Activated CD4-positive, alpha-beta memory T cell treated with anti-CD3 and anti-CD28 coated beads, Interleukin-2, amount 10 ng/mL, durations not matched to agents 7 days and 5 days (primary cell): Measurements from ENCODE around the gene TM4SF18. TPM values are rescaled to one million over a fixed set of nuclear protein-coding genes. Genes with fewer than 3 reads are reported as not detected.

Experiments
- CTCF ChIA-PET: fragments of 350-600 bp; sonication (Branson Sonifier 250); formaldehyde crosslinking; loops from one replicate; lab custom pipeline; 2021; ENCODE audit warnings: antibody characterized with exemption, inconsistent platforms; lab: Charles Lee
- POLR2A ChIA-PET: fragments of 350-600 bp; sonication (Branson Sonifier 250); formaldehyde crosslinking; loops from one replicate; lab custom pipeline; 2021; ENCODE audit warnings: antibody characterized with exemption; lab: Charles Lee
- DNase-seq: peaks from one replicate; pipeline ENCODE4 v3.0.0-alpha.2; 2020
- H3K27ac Mint-ChIP-seq: one replicate; pipeline ENCODE4 v1.8.0; 2021; ENCODE audit warnings: mild to moderate bottlenecking, mixed read lengths
- H3K27me3 Mint-ChIP-seq: one replicate; pipeline ENCODE4 v1.8.0; 2021; ENCODE audit warnings: mixed read lengths
- H3K36me3 Mint-ChIP-seq: one replicate; pipeline ENCODE4 v1.8.0; 2021; ENCODE audit warnings: low read depth, mixed read lengths
- H3K4me1 Mint-ChIP-seq: one replicate; pipeline ENCODE4 v1.8.0; 2021; ENCODE audit warnings: mixed read lengths
- H3K4me3 Mint-ChIP-seq: one replicate; pipeline ENCODE4 v1.8.0; 2021; ENCODE audit warnings: mild to moderate bottlenecking, mixed read lengths
- H3K9me3 Mint-ChIP-seq: one replicate; pipeline ENCODE4 v1.8.0; 2021; ENCODE audit warnings: mixed read lengths
- total RNA-seq, 2 experiments: library from RNA; stranded (reverse); gene quantifications; one replicate each; pipeline ENCODE4 v1.2.3, GENCODE V29; 2021

The TM4SF18 gene
- total RNA-seq, 2 experiments from 2014 or later, result not detected

DNA sequence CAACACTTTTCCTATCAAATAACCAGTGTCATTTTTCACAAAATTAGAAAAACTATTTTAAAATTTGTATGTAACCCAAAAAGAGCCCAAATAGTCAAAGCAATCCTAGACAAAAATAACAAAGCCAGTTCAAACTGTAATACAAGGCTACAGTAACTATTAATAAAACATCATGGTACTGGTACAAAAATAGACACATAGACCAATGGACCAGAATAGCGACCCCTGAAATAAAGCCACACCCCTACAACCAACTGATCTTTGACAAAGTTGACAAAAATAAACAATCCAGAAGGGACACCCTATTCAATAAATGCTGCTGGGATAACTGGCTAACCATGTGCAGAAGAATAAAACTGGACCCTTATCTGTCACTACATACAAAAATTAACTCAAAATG lies 19.9 kb downstream of the TM4SF18 start:
- DNase-seq, result no peak
- Mint-ChIP-seq H3K9me3 (no peaks in the 10 kb centered on the region), H3K4me3 (no peak overlapping the region), H3K36me3 (no peaks in the 10 kb centered on the region), H3K27me3 (peaks cover 19% of the 10 kb centered on the region), H3K4me1 (no peaks in the 10 kb centered on the region), H3K27ac (no peak overlapping the region)
- ChIA-PET POLR2A (no interaction called here), CTCF (no interaction called here)

DNA sequence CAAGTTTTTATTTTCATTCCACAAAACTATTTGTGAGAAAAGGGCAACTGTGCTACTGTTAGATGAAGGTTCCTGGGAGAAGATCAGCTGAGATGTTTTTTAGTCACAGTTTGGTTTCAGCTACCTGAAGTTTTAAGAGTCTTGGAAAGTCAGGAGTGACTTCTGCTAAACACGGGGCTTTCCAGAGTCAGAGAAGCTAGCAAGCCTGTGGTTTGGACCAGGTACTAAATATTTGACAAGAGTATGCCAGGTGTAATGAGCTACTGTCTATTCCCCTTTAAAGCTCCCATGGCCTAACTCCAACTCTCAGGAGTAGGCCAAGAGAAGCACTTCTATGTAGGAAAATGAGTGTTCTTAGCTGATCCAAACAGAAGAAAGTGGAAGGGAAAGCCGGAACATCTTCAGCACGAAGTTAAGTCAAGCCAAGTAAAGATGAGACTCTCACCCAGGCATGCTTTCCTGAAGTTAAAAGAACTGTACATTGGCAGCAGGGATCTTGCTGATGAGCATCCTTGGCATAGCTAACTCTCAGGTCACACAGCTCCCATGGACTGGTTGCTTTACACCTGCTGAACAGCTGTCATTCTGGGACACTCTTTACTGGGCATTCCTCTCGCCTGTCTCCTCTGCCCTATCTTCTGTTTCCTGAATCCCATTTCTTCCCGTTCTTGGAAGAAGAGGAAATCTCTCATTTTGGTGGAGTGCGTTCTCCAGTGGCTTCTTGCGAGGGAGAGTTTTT lies 22.5 kb downstream of the TM4SF18 start:
- Mint-ChIP-seq H3K4me3 (no peak overlapping the region), H3K4me1 (no peaks in the 10 kb centered on the region), H3K36me3 (no peaks in the 10 kb centered on the region), H3K9me3 (no peaks in the 10 kb centered on the region), H3K27ac (no peak overlapping the region), H3K27me3 (peaks cover 20% of the 10 kb centered on the region)
- CTCF ChIA-PET, result no interaction called here
- DNase-seq, result no peak
- POLR2A ChIA-PET, result interaction anchor here (0.7 kb wide), 1 partner anchor 465 kb away, joined by 3 read pairs; no protein-coding TSS in a partner anchor

DNA sequence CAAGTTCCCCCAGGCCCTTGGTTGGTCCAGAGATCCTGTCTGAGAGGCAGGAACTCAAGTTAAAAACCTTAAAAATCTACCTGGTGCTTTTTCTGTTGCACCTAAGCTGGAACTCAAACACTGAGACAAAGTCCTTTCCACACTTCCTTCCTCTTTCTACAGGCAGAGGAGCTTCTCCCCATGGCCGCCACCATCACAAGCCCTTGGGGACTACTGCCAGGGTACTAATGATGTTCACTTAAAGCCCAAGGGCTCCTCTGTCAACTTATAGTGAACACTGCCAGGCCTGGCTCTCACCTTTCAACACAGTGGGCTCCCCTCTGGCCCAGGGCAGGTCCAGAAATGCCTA lies 26.0 kb downstream of the TM4SF18 start:
- H3K4me3 Mint-ChIP-seq, result no peak overlapping the region
- no peaks in the 10 kb centered on the region for H3K36me3 Mint-ChIP-seq

DNA sequence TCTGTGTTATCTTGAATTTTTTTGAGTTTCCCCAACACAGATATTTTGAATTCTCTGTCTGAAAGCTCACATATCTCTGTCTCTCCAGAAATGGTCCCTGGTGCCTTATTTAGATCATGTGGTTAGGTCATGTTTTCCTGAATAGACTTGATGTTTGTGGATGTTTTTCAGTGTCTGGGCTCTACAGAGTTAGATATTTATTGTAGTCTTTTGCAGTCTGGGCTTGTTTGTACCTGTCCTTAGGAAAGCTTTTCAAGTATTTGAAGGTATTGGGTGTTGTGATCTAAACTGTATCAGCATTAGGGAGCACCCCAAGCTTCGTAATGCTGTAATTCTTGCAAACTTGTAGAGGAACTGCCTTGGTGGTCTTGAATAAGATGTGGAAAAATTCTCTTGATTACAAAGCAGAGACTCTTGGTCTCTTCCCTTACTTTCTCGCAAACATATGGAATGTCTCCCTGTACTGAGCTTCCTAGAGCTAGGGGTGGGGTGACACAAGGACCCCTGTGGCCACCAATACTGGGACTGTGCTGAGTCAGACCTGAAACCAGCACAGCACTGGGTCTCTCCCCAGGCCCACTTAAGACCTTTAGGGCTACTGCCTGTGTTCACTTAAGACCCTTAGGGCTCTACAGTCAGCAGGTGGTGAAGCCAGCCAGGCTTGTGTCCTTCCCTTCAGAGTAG lies 26.5 kb downstream of the TM4SF18 start:
- Mint-ChIP-seq H3K9me3 (no peaks in the 10 kb centered on the region), H3K27ac (no peak overlapping the region), H3K4me3 (no peak overlapping the region), H3K36me3 (no peaks in the 10 kb centered on the region), H3K27me3 (peaks cover 37% of the 10 kb centered on the region), H3K4me1 (no peaks in the 10 kb centered on the region)
- CTCF ChIA-PET, result no interaction called here
- DNase-seq, result no peak
- POLR2A ChIA-PET, result no interaction called here

More for the DNA sequence above, 26.0 kb downstream of the TM4SF18 start:
- POLR2A ChIA-PET, result no interaction called here
- CTCF ChIA-PET, result no interaction called here
- Mint-ChIP-seq H3K9me3 (no peaks in the 10 kb centered on the region), H3K4me1 (no peaks in the 10 kb centered on the region), H3K27ac (no peak overlapping the region), H3K27me3 (peaks cover 38% of the 10 kb centered on the region)
- DNase-seq, result no peak

DNA sequence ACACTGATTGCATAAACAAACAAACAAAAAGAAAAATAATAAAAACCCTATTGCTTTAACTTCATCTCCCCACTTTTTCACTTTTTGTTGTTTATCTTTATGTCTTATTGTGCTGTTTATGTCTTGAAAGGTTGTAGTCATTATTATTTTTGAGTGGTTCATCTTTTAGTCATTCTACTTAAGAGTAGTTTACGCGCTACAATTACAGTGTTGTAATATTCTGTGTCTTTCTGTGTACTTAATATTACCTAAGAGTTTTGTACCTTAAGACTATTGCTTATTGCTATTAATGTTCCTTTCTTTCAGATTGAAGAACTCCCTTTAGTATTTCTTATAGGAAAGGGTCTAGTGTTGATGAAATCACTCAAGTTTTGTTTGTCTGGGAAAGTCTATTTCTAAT lies 28.1 kb downstream of the TM4SF18 start:
- POLR2A ChIA-PET, result no interaction called here
- Mint-ChIP-seq H3K27me3 (peaks cover 40% of the 10 kb centered on the region), H3K4me3 (no peak overlapping the region), H3K4me1 (peaks cover 2% of the 10 kb centered on the region), H3K36me3 (no peaks in the 10 kb centered on the region), H3K9me3 (no peaks in the 10 kb centered on the region), H3K27ac (no peak overlapping the region)
- CTCF ChIA-PET, result no interaction called here
- no peak for DNase-seq

DNA sequence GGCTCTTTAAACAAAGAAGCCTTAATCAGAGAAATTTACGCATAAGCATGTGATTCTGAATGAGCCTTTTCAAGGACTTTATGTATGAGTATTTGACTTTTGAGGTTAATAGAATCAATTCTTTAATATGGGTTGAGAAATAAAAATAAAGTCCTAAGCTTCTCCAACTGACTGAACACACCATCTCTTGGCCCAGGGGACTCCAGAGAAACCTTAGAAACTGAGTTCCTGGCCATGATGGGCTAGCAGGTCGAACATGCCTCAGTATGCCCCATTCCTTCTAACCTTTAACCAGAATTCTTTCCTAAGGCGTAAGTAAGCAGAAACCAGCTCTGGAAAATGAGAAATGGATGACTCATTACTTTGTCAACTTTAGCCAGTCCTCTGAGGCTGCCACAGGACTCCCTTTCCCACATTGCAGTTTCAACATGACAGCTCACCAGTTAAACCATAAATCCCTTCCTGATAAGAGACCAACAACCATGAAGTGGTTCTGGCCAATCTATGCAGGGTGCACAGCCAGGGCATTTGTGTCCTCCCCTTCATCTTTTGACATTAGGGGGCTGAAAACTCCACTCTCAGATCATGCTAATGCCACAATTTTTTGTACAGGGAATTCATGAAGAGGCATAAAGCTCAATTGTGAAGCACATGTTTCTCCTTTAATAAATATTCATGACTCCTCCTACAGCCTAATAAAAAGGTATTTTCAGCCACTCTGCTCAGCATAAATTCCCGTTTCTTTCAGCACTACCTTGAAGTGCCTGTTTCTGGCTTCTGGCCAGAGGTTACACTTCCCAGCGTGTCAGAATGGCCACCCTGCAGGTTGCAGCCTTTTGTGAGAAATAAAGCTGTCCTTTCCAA lies 33.3 kb downstream of the TM4SF18 start:
- DNase-seq, result no peak
- H3K4me1 Mint-ChIP-seq, result peaks cover 5% of the 10 kb centered on the region
- H3K27ac Mint-ChIP-seq, result no peak overlapping the region
- no peaks in the 10 kb centered on the region for H3K36me3 Mint-ChIP-seq
- CTCF ChIA-PET, result no interaction called here
- H3K27me3 Mint-ChIP-seq, result peaks cover 36% of the 10 kb centered on the region
- no peak overlapping the region for H3K4me3 Mint-ChIP-seq
- POLR2A ChIA-PET, result no interaction called here
- H3K9me3 Mint-ChIP-seq, result no peaks in the 10 kb centered on the region

DNA sequence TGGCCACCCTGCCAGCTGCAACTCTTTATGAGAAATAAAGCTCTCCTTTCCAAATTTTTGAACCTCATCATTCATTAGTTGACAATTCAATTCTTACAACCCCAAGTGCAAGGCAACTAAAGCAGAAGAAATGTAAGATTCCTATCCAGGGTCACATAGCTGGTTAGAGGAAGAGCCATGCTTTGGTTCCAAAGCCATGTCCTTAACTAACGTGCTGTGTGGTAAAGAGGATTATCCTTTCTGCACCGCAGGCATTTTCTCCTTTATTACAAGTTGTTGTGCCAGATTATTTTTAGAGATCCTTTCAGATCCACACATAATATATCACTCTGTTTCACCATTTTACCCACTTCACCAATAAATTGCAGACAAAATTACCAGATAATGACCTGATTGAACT lies 36.5 kb downstream of the TM4SF18 start:
- Mint-ChIP-seq H3K9me3 (no peaks in the 10 kb centered on the region), H3K27ac (no peak overlapping the region), H3K36me3 (no peaks in the 10 kb centered on the region), H3K27me3 (peaks cover 9% of the 10 kb centered on the region), H3K4me1 (peaks cover 5% of the 10 kb centered on the region), H3K4me3 (no peak overlapping the region)
- ChIA-PET POLR2A (no interaction called here), CTCF (no interaction called here)
- no peak for DNase-seq

DNA sequence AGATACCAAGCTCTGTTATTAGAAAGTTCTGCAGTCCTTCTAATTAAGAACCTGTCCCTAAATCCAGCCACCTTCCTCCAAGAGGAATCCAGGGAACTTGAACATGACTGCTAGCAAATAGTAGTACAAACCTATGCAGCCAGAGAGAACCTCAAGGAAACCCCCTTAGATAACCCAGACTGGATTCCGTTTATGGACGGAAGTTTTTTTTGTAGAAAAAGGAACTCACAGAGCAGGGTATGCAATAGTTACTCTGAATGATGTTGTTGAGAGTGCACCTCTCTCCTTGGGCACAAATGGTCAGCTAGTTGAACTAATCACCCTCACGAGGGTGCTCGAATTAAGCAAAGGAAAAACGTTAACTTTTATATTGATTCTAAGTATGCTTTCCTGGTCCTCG lies 40.8 kb downstream of the TM4SF18 start:
- no peak for DNase-seq
- Mint-ChIP-seq H3K36me3 (no peaks in the 10 kb centered on the region), H3K4me1 (no peaks in the 10 kb centered on the region), H3K4me3 (no peak overlapping the region), H3K27me3 (no peaks in the 10 kb centered on the region), H3K27ac (no peak overlapping the region), H3K9me3 (no peaks in the 10 kb centered on the region)
- ChIA-PET CTCF (interaction anchor here (2.0 to 2.1 kb wide), 2 partner anchors 173 to 338 kb away, joined by 6 to 8 read pairs; no protein-coding TSS in a partner anchor), POLR2A (no interaction called here)

DNA sequence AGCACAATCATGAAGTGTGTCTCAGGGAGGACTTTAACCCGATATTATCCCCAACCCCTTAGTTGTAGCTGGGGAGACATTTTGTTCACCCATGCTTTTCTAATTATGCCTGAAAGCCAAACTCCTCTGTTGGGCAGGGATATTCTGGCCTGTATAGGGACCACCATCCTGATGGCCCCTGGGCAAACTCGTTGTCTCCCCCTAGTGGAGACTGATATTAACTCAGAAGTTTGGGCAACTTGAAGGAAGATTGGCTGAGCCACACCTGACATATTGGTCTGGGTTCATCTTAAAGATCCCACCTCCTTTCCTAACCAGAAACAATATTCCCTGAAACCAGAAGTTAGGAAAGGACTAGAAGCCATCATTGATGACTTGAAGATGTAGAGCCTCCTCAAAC lies 42.3 kb downstream of the TM4SF18 start:
- H3K27me3 Mint-ChIP-seq, result peaks cover 4% of the 10 kb centered on the region
- H3K36me3 Mint-ChIP-seq, result no peaks in the 10 kb centered on the region
- no peak overlapping the region for H3K27ac Mint-ChIP-seq
- DNase-seq, result no peak
- no peaks in the 10 kb centered on the region for H3K4me1 Mint-ChIP-seq
- ChIA-PET POLR2A (no interaction called here), CTCF (interaction anchor here (1.3 to 2.1 kb wide), 2 partner anchors 14 to 336 kb away, joined by 3 to 6 read pairs; no protein-coding TSS in a partner anchor)
- H3K4me3 Mint-ChIP-seq, result no peak overlapping the region
- no peaks in the 10 kb centered on the region for H3K9me3 Mint-ChIP-seq

DNA sequence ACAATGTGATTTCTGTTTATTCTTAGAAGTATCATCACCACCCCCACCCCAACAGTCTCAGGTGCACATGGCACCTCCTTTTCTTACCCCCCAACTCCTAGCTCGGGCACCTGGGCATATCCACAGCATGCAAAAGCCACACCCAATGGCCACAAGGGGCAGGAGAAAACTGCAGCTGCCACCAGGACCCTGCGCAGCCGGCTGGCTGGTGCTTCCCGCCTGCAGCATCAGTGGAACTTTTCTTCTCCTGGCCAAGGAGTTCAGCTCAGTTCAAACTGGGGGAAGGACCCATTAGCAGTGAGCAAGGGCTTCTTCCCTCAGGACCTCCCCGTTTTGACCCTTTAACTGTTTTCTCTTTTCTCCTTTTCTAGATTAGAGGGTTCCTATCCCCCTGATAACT lies 44.8 kb downstream of the TM4SF18 start:
- CTCF ChIA-PET, result no interaction called here
- Mint-ChIP-seq H3K27me3 (peaks cover 4% of the 10 kb centered on the region), H3K36me3 (no peaks in the 10 kb centered on the region), H3K9me3 (no peaks in the 10 kb centered on the region), H3K4me3 (no peak overlapping the region), H3K4me1 (no peaks in the 10 kb centered on the region), H3K27ac (no peak overlapping the region)
- POLR2A ChIA-PET, result no interaction called here
- DNase-seq, result no peak

DNA sequence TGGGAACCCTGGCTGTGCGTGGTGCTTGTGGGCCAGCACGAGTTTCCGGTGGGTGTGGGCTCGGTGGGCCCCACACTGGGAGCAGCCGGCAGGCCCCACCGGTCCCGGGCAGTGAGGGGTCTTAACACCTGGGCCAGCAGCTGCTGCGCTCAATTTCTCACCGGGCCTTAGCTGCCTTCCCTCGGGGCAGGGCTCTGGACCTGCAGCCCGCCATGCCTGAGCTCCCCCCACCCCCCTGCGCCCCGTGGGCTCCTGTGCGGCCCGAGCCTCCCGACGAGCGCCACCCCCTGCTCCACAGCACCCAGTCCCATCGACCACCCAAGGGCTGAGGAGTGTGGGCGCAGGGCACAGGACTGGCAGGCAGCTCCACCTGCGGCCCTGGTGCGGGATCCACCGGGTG lies 49.4 kb downstream of the TM4SF18 start:
- H3K9me3 Mint-ChIP-seq, result no peaks in the 10 kb centered on the region
- no peaks in the 10 kb centered on the region for H3K36me3 Mint-ChIP-seq
- no peaks in the 10 kb centered on the region for H3K4me1 Mint-ChIP-seq
- H3K27me3 Mint-ChIP-seq, result peaks cover 4% of the 10 kb centered on the region
- H3K4me3 Mint-ChIP-seq, result no peak overlapping the region
- DNase-seq, result no peak
- POLR2A ChIA-PET, result no interaction called here
- CTCF ChIA-PET, result no interaction called here
- H3K27ac Mint-ChIP-seq, result no peak overlapping the region

DNA sequence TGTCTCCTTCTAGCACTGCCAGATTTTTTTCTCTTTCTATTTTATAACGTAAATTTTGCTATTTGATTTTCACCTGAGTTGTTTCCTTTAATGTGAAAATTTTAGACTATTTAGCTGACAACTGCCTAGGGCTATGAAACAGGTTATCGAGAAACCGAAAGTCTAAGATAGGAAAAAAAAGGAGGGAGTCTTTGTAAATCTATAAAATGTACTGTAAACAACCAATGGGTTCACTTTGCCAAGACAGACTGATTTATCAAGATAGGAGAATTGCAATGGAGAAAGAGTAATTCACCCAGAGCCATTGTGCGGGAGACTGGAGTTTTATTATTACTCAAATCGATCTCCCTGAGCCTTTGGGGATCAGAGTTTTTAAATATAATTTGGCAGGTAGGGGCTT lies 50.0 kb downstream of the TM4SF18 start:
- no peak for DNase-seq
- Mint-ChIP-seq H3K27ac (no peak overlapping the region), H3K27me3 (peaks cover 4% of the 10 kb centered on the region), H3K36me3 (no peaks in the 10 kb centered on the region), H3K9me3 (no peaks in the 10 kb centered on the region), H3K4me3 (no peak overlapping the region), H3K4me1 (no peaks in the 10 kb centered on the region)
- CTCF ChIA-PET, result no interaction called here
- POLR2A ChIA-PET, result no interaction called here

DNA sequence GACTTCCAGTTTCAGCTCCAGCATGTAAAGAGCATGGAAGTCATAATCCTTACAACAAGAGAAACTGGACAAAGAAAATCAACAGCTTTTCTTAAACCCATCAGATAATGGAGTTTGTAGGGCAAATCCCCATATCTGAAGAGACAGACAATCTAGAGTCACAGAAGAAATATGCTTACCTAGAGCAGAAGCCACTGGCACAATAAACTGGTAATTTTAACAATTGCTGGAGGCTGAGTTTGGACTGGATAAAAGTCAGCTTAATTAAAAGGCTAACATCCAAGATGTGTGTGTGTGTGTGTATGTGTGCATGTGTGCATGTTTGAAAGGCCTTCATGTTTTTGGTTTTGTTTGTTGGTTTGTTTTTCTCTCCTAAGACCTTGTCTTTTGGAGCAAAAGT lies 50.6 kb downstream of the TM4SF18 start:
- CTCF ChIA-PET, result no interaction called here
- Mint-ChIP-seq H3K27ac (no peak overlapping the region), H3K4me1 (peaks cover under 1% of the 10 kb centered on the region), H3K27me3 (peaks cover 4% of the 10 kb centered on the region), H3K9me3 (no peaks in the 10 kb centered on the region), H3K4me3 (no peak overlapping the region), H3K36me3 (no peaks in the 10 kb centered on the region)
- DNase-seq, result no peak
- POLR2A ChIA-PET, result no interaction called here
